Activated T-cell treated with anti-CD3 and anti-CD28 coated beads for 1 hour (primary cell): ENCODE data around the gene IVD.
"Not testable (repeated sequence)": the region's sequence is repeated elsewhere in the genome, so short reads cannot be mapped to it uniquely, and the experiment has no call there.

Experiments
- DNase-seq: peaks from one replicate; pipeline ENCODE4 v3.0.0-alpha.2; 2020; ENCODE audit warnings: low read depth

The IVD gene

GRCh38 chr15:40439461-40439959 lies 33.9 kb downstream of the IVD start:
- DNase-seq: no peak

GRCh38 chr15:40439960-40440742 lies 34.6 kb downstream of the IVD start:
- peak; percentile 16 for DNase-seq

GRCh38 chr15:40440743-40441564 lies 35.4 kb downstream of the IVD start, which contains the start of gene BAHD1:
Gene BAHD1 (plus strand): TSS chr15:40440953. CDS start chr15:40458465, 17,512 bp downstream.
- DNase-seq: peak; percentile 89

GRCh38 chr15:40441565-40442531 lies 36.3 kb downstream of the IVD start:
- peak; percentile 12 for DNase-seq

- DNase-seq: no peak
Observed at GRCh38 chr15:40443255-40443654, 37.7 kb downstream of the IVD start.

GRCh38 chr15:40443846-40444245 lies 38.3 kb downstream of the IVD start:
- no peak for DNase-seq

- no peak for DNase-seq
Observed at GRCh38 chr15:40444736-40445135, 39.1 kb downstream of the IVD start.

GRCh38 chr15:40445421-40445922 lies 39.9 kb downstream of the IVD start:
- no peak for DNase-seq

GRCh38 chr15:40446144-40446543 lies 40.5 kb downstream of the IVD start:
- DNase-seq: no peak

- DNase-seq: no peak
Observed at GRCh38 chr15:40448354-40448753, 42.8 kb downstream of the IVD start.

- DNase-seq: no peak
Observed at GRCh38 chr15:40449275-40449674, 43.7 kb downstream of the IVD start.

GRCh38 chr15:40450047-40450446 lies 44.5 kb downstream of the IVD start:
- no peak for DNase-seq

- no peak for DNase-seq
Observed at GRCh38 chr15:40451527-40452158, 46.0 kb downstream of the IVD start.

- DNase-seq: no peak
Observed at GRCh38 chr15:40452296-40453090, 46.9 kb downstream of the IVD start.

GRCh38 chr15:40453941-40454340 lies 48.3 kb downstream of the IVD start:
- DNase-seq: not testable (repeated sequence)

GRCh38 chr15:40454904-40455391 lies 49.4 kb downstream of the IVD start:
- no peak for DNase-seq

- no peak for DNase-seq
Observed at GRCh38 chr15:40456299-40456712, 50.7 kb downstream of the IVD start.

- no peak for DNase-seq
Observed at GRCh38 chr15:40456738-40457137, 51.1 kb downstream of the IVD start.

GRCh38 chr15:40458495-40459371 lies 53.1 kb downstream of the IVD start:
- DNase-seq: no peak
